H1 (cell line): Measurements from ENCODE around the gene SLMAP.
A peak's percentile ranks its signal among the peaks of the same experiment; 100 is the strongest.

Source experiments
- CBX5 ChIP-seq: fragments of 300-800, 300-1000 bp; sonication (generic); IDR thresholded peaks from 2 replicates; pipeline ENCODE4 v1.7.1; 2016; ENCODE audit warnings: antibody characterized with exemption, low read length, low read depth
- CBX8 ChIP-seq: fragments of 300-800, 300-1000 bp; sonication (generic); IDR thresholded peaks from 2 replicates; pipeline ENCODE4 v1.7.1; 2016; ENCODE audit warnings: low read depth, low read length, borderline replicate concordance
- EP300 ChIP-seq, 2 experiments: IDR thresholded peaks; 1 replicate in 1 of 2; 2 replicates in 1 of 2; pipeline ENCODE4 v1.6.1; 2011 to 2012; ENCODE audit warnings: low read depth in 2 of 2, low read length in 2 of 2, mild to moderate bottlenecking in 2 of 2, borderline replicate concordance in 1 of 2, inconsistent platforms in 1 of 2, moderate library complexity in 1 of 2
- GABPA ChIP-seq: IDR thresholded peaks from 2 replicates; pipeline ENCODE4 v1.6.1; 2011; ENCODE audit warnings: mild to moderate bottlenecking, low read length, moderate library complexity, borderline replicate concordance; ENCODE audit not compliant: insufficient read depth
- KDM1A ChIP-seq: fragments of 200-600, 300-600 bp; sonication (generic); IDR thresholded peaks from 2 replicates; pipeline ENCODE4 v1.7.1; 2016; ENCODE audit warnings: mild to moderate bottlenecking, low read length, borderline replicate concordance
- MAFK ChIP-seq: IDR thresholded peaks from 2 replicates; pipeline ENCODE4 v1.6.1; 2012; ENCODE audit warnings: low read depth, mild to moderate bottlenecking, improper control_type of control experiment, low read length
- POLR2A ChIP-seq, 2 experiments: IDR thresholded peaks; 1 replicate in 1 of 2; 2 replicates in 1 of 2; pipeline ENCODE4 v1.6.1; 2011; ENCODE audit warnings: low read depth in 2 of 2, low read length in 2 of 2, mild to moderate bottlenecking in 2 of 2; ENCODE audit errors: control extremely low read depth in 1 of 2
- POLR2AphosphoS5 ChIP-seq: IDR thresholded peaks from 2 replicates; pipeline ENCODE4 v1.6.1; 2011; ENCODE audit warnings: low read depth, low read length
- SIN3A ChIP-seq, 2 experiments: IDR thresholded peaks in 1 of 2; conservative IDR thresholded peaks in 1 of 2; 2 replicates each; pipeline ENCODE4 v1.6.1; 2011 to 2012; ENCODE audit warnings: low read length in 2 of 2, improper control_type of control experiment in 1 of 2, low read depth in 1 of 2, mild to moderate bottlenecking in 1 of 2
- SP1 ChIP-seq: IDR thresholded peaks from 2 replicates; pipeline ENCODE4 v1.6.1; 2011; ENCODE audit warnings: low read depth, low read length
- SP2 ChIP-seq: IDR thresholded peaks from 2 replicates; pipeline ENCODE4 v1.6.1; 2012; ENCODE audit warnings: mild to moderate bottlenecking, low read length, inconsistent platforms
- TAF1 ChIP-seq: IDR thresholded peaks from 2 replicates; pipeline ENCODE4 v1.6.1; 2011; ENCODE audit warnings: mild to moderate bottlenecking, low read depth, low read length
- ZNF274 ChIP-seq: IDR thresholded peaks from 2 replicates; pipeline ENCODE4 v1.7.0; 2012; ENCODE audit warnings: low read length, borderline replicate concordance; ENCODE audit errors: extremely low read depth
- TF ChIP-seq, protein P1 (sequence below), 3 experiments: IDR thresholded peaks; 1 replicate in 2 of 3; 2 replicates in 1 of 3; pipeline versions ENCODE4 v1.5.1 to v1.6.1; 2011; ENCODE audit warnings: low read length in 3 of 3, mild to moderate bottlenecking in 3 of 3, inconsistent platforms in 2 of 3, low read depth in 1 of 3, moderate library complexity in 1 of 3; ENCODE audit not compliant: insufficient read depth in 1 of 3; ENCODE audit errors: control extremely low read depth in 1 of 3

DNA sequence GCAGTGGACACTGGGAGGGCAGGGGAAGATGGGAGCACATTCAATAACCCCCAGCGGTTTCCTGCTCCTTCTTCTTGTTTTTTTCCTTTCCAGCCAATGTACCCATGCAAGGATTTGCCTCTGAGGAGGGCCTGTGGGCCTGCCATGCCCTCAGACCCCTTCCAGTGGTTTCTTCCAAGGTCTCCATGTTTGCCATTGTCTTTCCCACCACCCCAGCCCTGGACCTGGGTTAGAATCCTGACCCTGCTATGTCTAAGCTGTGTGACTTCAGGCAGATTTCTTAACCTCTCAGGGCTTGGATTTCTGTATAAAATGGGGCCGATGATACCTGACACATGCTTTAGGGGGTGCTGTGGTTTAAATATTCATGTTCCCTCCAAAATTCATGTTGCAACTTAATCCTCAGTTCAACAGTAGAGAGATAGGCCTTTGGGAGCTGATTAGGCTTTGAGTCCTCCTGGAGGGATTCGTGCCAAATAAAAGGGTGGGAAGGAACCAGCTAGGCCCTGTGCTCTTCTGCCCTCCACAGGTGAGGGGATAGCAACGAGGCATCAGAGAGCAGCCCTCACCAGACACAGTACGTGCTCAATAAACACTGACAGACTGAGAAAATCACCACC is 205.8 kb downstream of the SLMAP start:
- TF ChIP-seq CBX5, result no peak
- no peak for TF ChIP-seq TAF1
- no peak for TF ChIP-seq MAFK
- no peak for TF ChIP-seq SP2
- TF ChIP-seq, protein P1, sequence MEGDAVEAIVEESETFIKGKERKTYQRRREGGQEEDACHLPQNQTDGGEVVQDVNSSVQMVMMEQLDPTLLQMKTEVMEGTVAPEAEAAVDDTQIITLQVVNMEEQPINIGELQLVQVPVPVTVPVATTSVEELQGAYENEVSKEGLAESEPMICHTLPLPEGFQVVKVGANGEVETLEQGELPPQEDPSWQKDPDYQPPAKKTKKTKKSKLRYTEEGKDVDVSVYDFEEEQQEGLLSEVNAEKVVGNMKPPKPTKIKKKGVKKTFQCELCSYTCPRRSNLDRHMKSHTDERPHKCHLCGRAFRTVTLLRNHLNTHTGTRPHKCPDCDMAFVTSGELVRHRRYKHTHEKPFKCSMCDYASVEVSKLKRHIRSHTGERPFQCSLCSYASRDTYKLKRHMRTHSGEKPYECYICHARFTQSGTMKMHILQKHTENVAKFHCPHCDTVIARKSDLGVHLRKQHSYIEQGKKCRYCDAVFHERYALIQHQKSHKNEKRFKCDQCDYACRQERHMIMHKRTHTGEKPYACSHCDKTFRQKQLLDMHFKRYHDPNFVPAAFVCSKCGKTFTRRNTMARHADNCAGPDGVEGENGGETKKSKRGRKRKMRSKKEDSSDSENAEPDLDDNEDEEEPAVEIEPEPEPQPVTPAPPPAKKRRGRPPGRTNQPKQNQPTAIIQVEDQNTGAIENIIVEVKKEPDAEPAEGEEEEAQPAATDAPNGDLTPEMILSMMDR (IDR thresholded peaks at IDR 0.05; ENCODE audit: control extremely low read depth in 1 of 3, insufficient read depth in 1 of 3, low read depth in 1 of 3, low read length in 3 of 3), result peak; percentile 21 to 57 (median 32); a peak in 3 of 4 replicates
- no peak for TF ChIP-seq CBX8
- no peak for TF ChIP-seq ZNF274
- no peak for TF ChIP-seq POLR2AphosphoS5
- peak; percentile 80 for TF ChIP-seq KDM1A
- no peak for TF ChIP-seq POLR2A (IDR thresholded peaks at IDR 0.05; ENCODE audit: control extremely low read depth in 1 of 2, low read depth in 2 of 2, low read length in 2 of 2)
- no peak for TF ChIP-seq GABPA
- no peak for TF ChIP-seq SIN3A (conservative IDR thresholded peaks at IDR 0.05 in 1 of 2, IDR thresholded peaks at IDR 0.05 in 1 of 2; ENCODE audit: low read depth in 1 of 2, low read length in 2 of 2)
- TF ChIP-seq SP1, result no peak
- TF ChIP-seq EP300 (IDR thresholded peaks at IDR 0.05; ENCODE audit: borderline replicate concordance in 1 of 2, low read depth in 2 of 2, low read length in 2 of 2), result no peak
